CD14-positive monocyte (primary cell): ENCODE data around the gene MEI4. TPM values are rescaled to one million over a fixed set of nuclear protein-coding genes. Genes with fewer than 3 reads are reported as not detected.

ENCODE experiments used
- DNase-seq, 3 donors: peaks; one replicate each; pipeline ENCODE4 v3.0.0-alpha.2; 2011 to 2022
- H2AFZ ChIP-seq: 2 replicates; pipeline ENCODE4 v1.6.0; 2012; ENCODE audit warnings: mild to moderate bottlenecking, low read depth, low read length, inconsistent platforms; ENCODE audit not compliant: insufficient read depth, poor library complexity, severe bottlenecking
- H3K27ac ChIP-seq, 2 donors: 1 replicate in 1 of 2; 2 replicates in 1 of 2; pipeline ENCODE4 v1.5.1; 2012 to 2013; ENCODE audit warnings: low read length in 2 of 2, control low read depth in 1 of 2, inconsistent platforms in 1 of 2, low read depth in 1 of 2, mild to moderate bottlenecking in 1 of 2
- H3K27me3 ChIP-seq, 2 donors: one replicate each; pipeline versions ENCODE4 v1.6.0 to v1.6.1; 2011 to 2013; ENCODE audit warnings: low read length in 2 of 2; ENCODE audit not compliant: control insufficient read depth in 2 of 2, insufficient read depth in 2 of 2
- H3K36me3 ChIP-seq, 2 donors: replicated peaks in 1 of 2; 1 replicate in 1 of 2; 2 replicates in 1 of 2; pipeline versions ENCODE4 v1.5.1 to v1.6.1; 2012 to 2013; ENCODE audit warnings: low read length in 2 of 2, control low read depth in 1 of 2, inconsistent platforms in 1 of 2, mild to moderate bottlenecking in 1 of 2; ENCODE audit not compliant: insufficient read depth in 2 of 2, control insufficient read depth in 1 of 2
- H3K4me1 ChIP-seq, 2 donors: 1 replicate in 1 of 2; 2 replicates in 1 of 2; pipeline versions ENCODE4 v1.5.1 to v1.6.1; 2012 to 2013; ENCODE audit warnings: low read length in 2 of 2, control low read depth in 1 of 2, inconsistent platforms in 1 of 2, mild to moderate bottlenecking in 1 of 2, moderate library complexity in 1 of 2; ENCODE audit not compliant: insufficient read depth in 2 of 2, control insufficient read depth in 1 of 2
- H3K4me2 ChIP-seq: replicated peaks from 2 replicates; pipeline ENCODE3; 2012; ENCODE audit warnings: low read length, moderate library complexity, mild to moderate bottlenecking; ENCODE audit not compliant: poor library complexity, severe bottlenecking; ENCODE audit errors: extremely low read depth
- H3K4me3 ChIP-seq, 3 experiments: fragments of 200-600 bp in 1 of 3; sonication (generic) in 1 of 3; replicated peaks in 1 of 3; 1 replicate in 2 of 3; 2 replicates in 1 of 3; pipeline ENCODE4 v1.5.1; 2011 to 2013; ENCODE audit warnings: low read length in 3 of 3, mild to moderate bottlenecking in 3 of 3, control low read depth in 2 of 3, low read depth in 2 of 3, inconsistent platforms in 1 of 3, moderate library complexity in 1 of 3
- H3K79me2 ChIP-seq: 2 replicates; pipeline ENCODE4 v1.6.0; 2012; ENCODE audit warnings: mild to moderate bottlenecking, control low read depth, inconsistent platforms, low read length, moderate library complexity; ENCODE audit not compliant: insufficient read depth
- H3K9ac ChIP-seq: 2 replicates; pipeline ENCODE4 v1.6.0; 2017; ENCODE audit warnings: low read length, mild to moderate bottlenecking; ENCODE audit not compliant: insufficient read depth, poor library complexity, severe bottlenecking
- H3K9me3 ChIP-seq, 2 donors: replicated peaks in 1 of 2; 1 replicate in 1 of 2; 2 replicates in 1 of 2; pipeline versions ENCODE4 v1.5.1 to v1.6.1; 2012 to 2013; ENCODE audit warnings: low read length in 2 of 2, control low read depth in 1 of 2; ENCODE audit not compliant: control insufficient read depth in 1 of 2, insufficient read depth in 1 of 2
- H4K20me1 ChIP-seq: 2 replicates; pipeline ENCODE4 v1.6.0; 2012; ENCODE audit warnings: mild to moderate bottlenecking, low read length, control low read depth, moderate library complexity; ENCODE audit not compliant: insufficient read depth
- H3K27ac Mint-ChIP-seq, 7 donors: one replicate each; pipeline ENCODE4 v1.8.0; 2020; ENCODE audit warnings: mild to moderate bottlenecking in 7 of 7, mixed read lengths in 7 of 7, moderate library complexity in 6 of 7, inconsistent platforms in 2 of 7
- H3K27me3 Mint-ChIP-seq, 3 donors: one replicate each; pipeline ENCODE4 v1.8.0; 2021 to 2022; ENCODE audit warnings: low read depth in 3 of 3, mild to moderate bottlenecking in 3 of 3, mixed read lengths in 3 of 3, moderate library complexity in 3 of 3, inconsistent platforms in 1 of 3
- H3K36me3 Mint-ChIP-seq, 2 donors: one replicate each; pipeline ENCODE4 v1.8.0; 2020; ENCODE audit warnings: mixed read lengths in 2 of 2, inconsistent platforms in 1 of 2, mild to moderate bottlenecking in 1 of 2
- H3K4me1 Mint-ChIP-seq: one replicate; pipeline ENCODE4 v1.8.0; 2020; ENCODE audit warnings: mild to moderate bottlenecking, mixed read lengths
- H3K4me3 Mint-ChIP-seq, 2 donors: one replicate each; pipeline ENCODE4 v1.8.0; 2020; ENCODE audit warnings: mild to moderate bottlenecking in 2 of 2, mixed read lengths in 2 of 2, moderate library complexity in 1 of 2
- H3K9me3 Mint-ChIP-seq, 7 donors: one replicate each; pipeline ENCODE4 v1.8.0; 2020 to 2022; ENCODE audit warnings: mixed read lengths in 7 of 7, mild to moderate bottlenecking in 6 of 7, moderate library complexity in 6 of 7, inconsistent platforms in 2 of 7
- WGBS: methylation state at CpG from one replicate; pipeline ENCODE4 v1.1.5; 2013; ENCODE audit warnings: missing lambda C conversion rate; ENCODE audit not compliant: insufficient coverage; 5-methylcytosine and 5-hydroxymethylcytosine counted together
- intact Hi-C, 2 donors: fragments of 100-400 bp; cut with micrococcal nuclease; formaldehyde crosslinking; loops; one replicate each; pipeline versions ENCODE4 v1.15.0 to v1.15.1; 2023
- polyA plus RNA-seq, 3 donors: library from polyadenylated mRNA; depleted of rRNA in 1 of 3; unstranded in 2 of 3; stranded (reverse) in 1 of 3; fragments of 300-500 nt in 2 of 3; fragments of >200 nt in 1 of 3; fragmentation: Illumina TruSeq in 2 of 3; gene quantifications; 1 replicate in 2 of 3; 2 replicates in 1 of 3; pipeline ENCODE4 v1.2.3, GENCODE V29; 2012 to 2021
- TF ChIP-seq, protein P1 (sequence below): fragments of 200-600 bp; IDR thresholded peaks from one replicate; pipeline ENCODE4 v1.8.0; 2022; ENCODE audit warnings: antibody characterized with exemption, mild to moderate bottlenecking

The MEI4 gene
- polyA plus RNA-seq, 3 donors = not detected

DNA sequence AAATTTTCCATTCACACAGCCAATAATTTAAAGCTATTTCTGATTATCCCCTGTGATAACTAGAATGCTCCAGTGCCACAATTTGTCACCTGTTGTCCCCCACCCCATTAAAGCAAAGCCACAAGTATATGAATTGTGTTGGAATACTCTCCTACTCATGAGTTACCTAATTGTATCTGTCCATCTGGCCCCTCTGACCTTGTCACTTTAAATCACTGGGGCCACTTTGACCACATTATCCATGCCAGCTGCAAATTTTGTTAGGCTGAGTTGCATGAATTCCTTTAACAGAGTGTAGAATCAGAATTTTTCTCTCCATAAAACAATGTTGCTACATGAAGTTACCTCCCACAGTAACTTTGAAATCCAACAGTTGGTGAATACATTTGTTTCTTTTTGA is 204.6 kb downstream of the MEI4 start:
- H3K9me3 ChIP-seq = peaks cover 6 to 11% of the 10 kb centered on the region in 2 donors
- H3K27ac ChIP-seq = no peak overlapping the region
- no peak overlapping the region for H3K9ac ChIP-seq
- no peak overlapping the region for H3K4me3 ChIP-seq
- H3K4me1 ChIP-seq = no peaks in the 10 kb centered on the region
- no peaks in the 10 kb centered on the region for H3K36me3 Mint-ChIP-seq
- H3K36me3 ChIP-seq = no peaks in the 10 kb centered on the region
- DNase-seq = no peak
- no peaks in the 10 kb centered on the region for H3K79me2 ChIP-seq
- peaks cover 0 to 1% (median 1%) of the 10 kb centered on the region in 3 donors for H3K27me3 Mint-ChIP-seq
- peaks cover 3 to 15% (median 10%) of the 10 kb centered on the region in 7 donors for H3K9me3 Mint-ChIP-seq
- no peaks in the 10 kb centered on the region for H3K4me1 Mint-ChIP-seq
- H2AFZ ChIP-seq = no peak overlapping the region
- no peaks in the 10 kb centered on the region for H3K27me3 ChIP-seq
- no peaks in the 10 kb centered on the region for H4K20me1 ChIP-seq
- no peak overlapping the region for H3K4me3 Mint-ChIP-seq
- H3K27ac Mint-ChIP-seq = no peak overlapping the region
- intact Hi-C loops = no loop called here
- no peak overlapping the region for H3K4me2 ChIP-seq
- TF ChIP-seq, protein P1, sequence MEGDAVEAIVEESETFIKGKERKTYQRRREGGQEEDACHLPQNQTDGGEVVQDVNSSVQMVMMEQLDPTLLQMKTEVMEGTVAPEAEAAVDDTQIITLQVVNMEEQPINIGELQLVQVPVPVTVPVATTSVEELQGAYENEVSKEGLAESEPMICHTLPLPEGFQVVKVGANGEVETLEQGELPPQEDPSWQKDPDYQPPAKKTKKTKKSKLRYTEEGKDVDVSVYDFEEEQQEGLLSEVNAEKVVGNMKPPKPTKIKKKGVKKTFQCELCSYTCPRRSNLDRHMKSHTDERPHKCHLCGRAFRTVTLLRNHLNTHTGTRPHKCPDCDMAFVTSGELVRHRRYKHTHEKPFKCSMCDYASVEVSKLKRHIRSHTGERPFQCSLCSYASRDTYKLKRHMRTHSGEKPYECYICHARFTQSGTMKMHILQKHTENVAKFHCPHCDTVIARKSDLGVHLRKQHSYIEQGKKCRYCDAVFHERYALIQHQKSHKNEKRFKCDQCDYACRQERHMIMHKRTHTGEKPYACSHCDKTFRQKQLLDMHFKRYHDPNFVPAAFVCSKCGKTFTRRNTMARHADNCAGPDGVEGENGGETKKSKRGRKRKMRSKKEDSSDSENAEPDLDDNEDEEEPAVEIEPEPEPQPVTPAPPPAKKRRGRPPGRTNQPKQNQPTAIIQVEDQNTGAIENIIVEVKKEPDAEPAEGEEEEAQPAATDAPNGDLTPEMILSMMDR = no peak

DNA sequence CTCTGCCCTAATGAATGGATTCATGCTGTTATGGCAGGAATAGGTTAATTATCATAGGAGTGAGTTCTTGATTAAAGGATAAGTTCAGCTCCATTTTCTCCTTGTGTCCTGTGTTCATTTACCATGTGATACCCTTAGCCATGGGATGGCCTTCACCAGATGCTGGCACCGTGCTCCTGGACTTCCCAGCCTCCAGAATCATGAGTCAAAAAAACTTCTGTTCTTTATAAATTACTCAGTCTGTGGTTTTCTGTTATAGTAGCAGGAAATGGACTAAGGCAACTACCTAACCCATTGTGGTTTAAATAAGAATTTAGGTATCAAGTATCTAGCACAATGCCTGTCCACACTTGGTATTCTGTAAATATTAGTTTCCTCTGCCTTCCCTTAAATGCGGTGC is 223.5 kb downstream of the MEI4 start:
- Mint-ChIP-seq H3K27ac (no peak overlapping the region), H3K9me3 (peaks cover 0 to 6% (median 5%) of the 10 kb centered on the region in 7 donors), H3K36me3 (no peaks in the 10 kb centered on the region), H3K27me3 (no peaks in the 10 kb centered on the region), H3K4me1 (no peaks in the 10 kb centered on the region), H3K4me3 (no peak overlapping the region)
- Histone ChIP-seq H3K9ac (no peak overlapping the region), H4K20me1 (no peaks in the 10 kb centered on the region), H3K27ac (no peak overlapping the region), H3K4me3 (no peak overlapping the region), H3K9me3 (no peaks in the 10 kb centered on the region), H3K4me2 (no peak overlapping the region), H3K27me3 (no peaks in the 10 kb centered on the region), H2AFZ (no peak overlapping the region), H3K4me1 (no peaks in the 10 kb centered on the region), H3K36me3 (no peaks in the 10 kb centered on the region), H3K79me2 (no peaks in the 10 kb centered on the region)
- DNase-seq = no peak
- no CpG with 5 or more reads among the region's 2 CpGs for WGBS
- TF ChIP-seq, protein P1 = no peak
- intact Hi-C loops = no loop called here
